Endometrial microvascular endothelial cells (primary cell): ENCODE data around the gene CCDC83. TPM values are rescaled to one million over a fixed set of nuclear protein-coding genes. Genes with fewer than 3 reads are reported as not detected.

Experiments used
- in situ Hi-C: cut with HindIII; loops from 2 replicates; pipeline ENCODE4 v1.10.0; 2017; ENCODE audit warnings: low sequenced_read_pairs, low pct_unique_long_range_greater_than_20kb; ENCODE audit errors: inconsistent ontology term
- total RNA-seq: library from RNA; depleted of rRNA; stranded (reverse); fragments of >200 nt; gene quantifications from one replicate; pipeline ENCODE4 v1.2.3, GENCODE V29; 2015; ENCODE audit errors: inconsistent ontology term

Gene CCDC83
- not detected for total RNA-seq

GRCh38 chr11:85855341-85855656 is at the start of gene CCDC83:
TSS of gene CCDC83 (plus strand) at chr11:85855383. CDS start at chr11:85865124, 9,741 bp downstream.
- in situ Hi-C loops = no loop called here

GRCh38 chr11:85805387-85805786 is 49.8 kb upstream of the CCDC83 start:
- in situ Hi-C loops = loop anchor here (25.0 kb wide), 1 partner anchor 118 kb away; the partner anchor contains the start of gene CCDC89

GRCh38 chr11:85806016-85806415 is 49.2 kb upstream of the CCDC83 start:
- in situ Hi-C loops = loop anchor here (25.0 kb wide), 1 partner anchor 119 kb away; the partner anchor contains the start of gene CCDC89

- in situ Hi-C loops = loop anchor here (25.0 kb wide), 1 partner anchor 120 kb away; the partner anchor contains the start of gene CCDC89
Observed at GRCh38 chr11:85806876-85807275, 48.3 kb upstream of the CCDC83 start.

GRCh38 chr11:85809191-85809590 is 46.0 kb upstream of the CCDC83 start:
- in situ Hi-C loops = loop anchor here (25.0 kb wide), 1 partner anchor 122 kb away; the partner anchor contains the start of gene CCDC89

- in situ Hi-C loops = loop anchor here (25.0 kb wide), 1 partner anchor 123 kb away; the partner anchor contains the start of gene CCDC89
Observed at GRCh38 chr11:85809863-85810262, 45.3 kb upstream of the CCDC83 start.

- in situ Hi-C loops = loop anchor here (25.0 kb wide), 1 partner anchor 123 kb away; the partner anchor contains the start of gene CCDC89
Observed at GRCh38 chr11:85810521-85810870, 44.7 kb upstream of the CCDC83 start.

- in situ Hi-C loops = loop anchor here (25.0 kb wide), 1 partner anchor 124 kb away; the partner anchor contains the start of gene CCDC89
Observed at GRCh38 chr11:85810871-85811611, 44.1 kb upstream of the CCDC83 start, which contains the start of gene SYTL2. TSS of gene SYTL2 (minus strand) at chr11:85811141. CDS start at chr11:85757725, 53,416 bp downstream.

- in situ Hi-C loops = loop anchor here (25.0 kb wide), 1 partner anchor 124 kb away; the partner anchor contains the start of gene CCDC89
Observed at GRCh38 chr11:85811624-85812023, 43.6 kb upstream of the CCDC83 start.

GRCh38 chr11:85813721-85814120 is 41.5 kb upstream of the CCDC83 start:
- in situ Hi-C loops = loop anchor here (25.0 kb wide), 1 partner anchor 126 kb away; the partner anchor contains the start of gene CCDC89

- in situ Hi-C loops = loop anchor here (25.0 kb wide), 1 partner anchor 128 kb away; the partner anchor contains the start of gene CCDC89
Observed at GRCh38 chr11:85815186-85815931, 39.8 kb upstream of the CCDC83 start.

GRCh38 chr11:85819441-85819840 is 35.7 kb upstream of the CCDC83 start:
- in situ Hi-C loops = loop anchor here (25.0 kb wide), 1 partner anchor 132 kb away; the partner anchor contains the start of gene CCDC89

GRCh38 chr11:85821636-85822035 is 33.5 kb upstream of the CCDC83 start:
- in situ Hi-C loops = loop anchor here (25.0 kb wide), 1 partner anchor 134 kb away; the partner anchor contains the start of gene CCDC89

GRCh38 chr11:85822814-85823213 is 32.4 kb upstream of the CCDC83 start:
- in situ Hi-C loops = loop anchor here (25.0 kb wide), 1 partner anchor 136 kb away; the partner anchor contains the start of gene CCDC89

GRCh38 chr11:85823816-85824215 is 31.4 kb upstream of the CCDC83 start:
- in situ Hi-C loops = loop anchor here (25.0 kb wide), 1 partner anchor 137 kb away; the partner anchor contains the start of gene CCDC89

GRCh38 chr11:85825616-85826015 is 29.6 kb upstream of the CCDC83 start:
- in situ Hi-C loops = no loop called here

- in situ Hi-C loops = no loop called here
Observed at GRCh38 chr11:85826116-85826855, 28.9 kb upstream of the CCDC83 start.
